Activated gamma-delta T cell treated with Interleukin-2 at 50 U/mL for 16 hours (primary cell): ENCODE data around the gene PCCA.
"Not testable (repeated sequence)": the region's sequence is repeated elsewhere in the genome, so short reads cannot be mapped to it uniquely, and the experiment has no call there.

ENCODE experiments used
- DNase-seq: peaks from one replicate; pipeline ENCODE4 v3.0.0-alpha.2; 2020

Gene PCCA

GRCh38 chr13:100247937-100248336, 159.0 kb downstream of the PCCA start:
- no peak for DNase-seq

- DNase-seq, result no peak
These were observed 165.1 kb downstream of the PCCA start for GRCh38 chr13:100254002-100254401.

GRCh38 chr13:100262404-100262803, 173.5 kb downstream of the PCCA start:
- DNase-seq, result no peak

- DNase-seq, result no peak
These were observed 177.1 kb downstream of the PCCA start for GRCh38 chr13:100266026-100266425.

GRCh38 chr13:100269837-100270236, 180.9 kb downstream of the PCCA start:
- no peak for DNase-seq

- no peak for DNase-seq
These were observed 184.2 kb downstream of the PCCA start for GRCh38 chr13:100273138-100273537.

GRCh38 chr13:100273552-100273951, 184.7 kb downstream of the PCCA start:
- no peak for DNase-seq

- DNase-seq, result no peak
These were observed 186.1 kb downstream of the PCCA start for GRCh38 chr13:100274942-100275506.

GRCh38 chr13:100275746-100276145, 186.9 kb downstream of the PCCA start:
- DNase-seq, result no peak

GRCh38 chr13:100280681-100281080, 191.8 kb downstream of the PCCA start:
- no peak for DNase-seq

- DNase-seq, result not testable (repeated sequence)
These were observed 193.4 kb downstream of the PCCA start for GRCh38 chr13:100282306-100282705.

- no peak for DNase-seq
These were observed 201.4 kb downstream of the PCCA start for GRCh38 chr13:100290165-100290801.

GRCh38 chr13:100291624-100292023, 202.7 kb downstream of the PCCA start:
- DNase-seq, result no peak

GRCh38 chr13:100297413-100297812, 208.5 kb downstream of the PCCA start:
- no peak for DNase-seq

GRCh38 chr13:100298116-100298681, 209.3 kb downstream of the PCCA start:
- DNase-seq, result no peak

- no peak for DNase-seq
These were observed 209.8 kb downstream of the PCCA start for GRCh38 chr13:100298691-100299090.

- DNase-seq, result no peak
These were observed 211.3 kb downstream of the PCCA start for GRCh38 chr13:100300243-100300642.

GRCh38 chr13:100300708-100301107, 211.8 kb downstream of the PCCA start:
- DNase-seq, result no peak

GRCh38 chr13:100301418-100301817, 212.5 kb downstream of the PCCA start:
- DNase-seq, result no peak

GRCh38 chr13:100302391-100302790, 213.5 kb downstream of the PCCA start:
- no peak for DNase-seq

- DNase-seq, result no peak
These were observed 215.3 kb downstream of the PCCA start for GRCh38 chr13:100304229-100304628.

- DNase-seq, result no peak
These were observed 216.5 kb downstream of the PCCA start for GRCh38 chr13:100305398-100305797.

GRCh38 chr13:100306030-100306429, 217.1 kb downstream of the PCCA start:
- no peak for DNase-seq

GRCh38 chr13:100306434-100306999, 217.6 kb downstream of the PCCA start:
- DNase-seq, result no peak
